GM23248 (cell line): ENCODE measurements around the gene OLFML1. TPM values are rescaled to one million over a fixed set of nuclear protein-coding genes. Genes with fewer than 3 reads are reported as not detected.

Experiments used
- DNase-seq: peaks from one replicate; pipeline ENCODE4 v3.0.0-alpha.2; 2015
- H2AFZ ChIP-seq: fragments of 200-600 bp; sonication (generic); 2 replicates; pipeline ENCODE4 v1.6.1; 2016; ENCODE audit warnings: antibody characterized with exemption
- H3F3A ChIP-seq: fragments of 200-600 bp; sonication (generic); 2 replicates; pipeline ENCODE4 v1.6.1; 2016; ENCODE audit warnings: mild to moderate bottlenecking, antibody characterized with exemption, mixed run types; ENCODE audit not compliant: insufficient read depth
- H3K27ac ChIP-seq: fragments of 200-600 bp; sonication (generic); 2 replicates; pipeline ENCODE4 v1.5.1; 2016; ENCODE audit warnings: mild to moderate bottlenecking
- H3K27me3 ChIP-seq: fragments of 200-600 bp; sonication (generic); replicated peaks from 2 replicates; pipeline ENCODE4 v1.6.1; 2016; ENCODE audit warnings: mild to moderate bottlenecking; ENCODE audit not compliant: insufficient read depth
- H3K36me3 ChIP-seq: fragments of 200-600 bp; sonication (generic); 2 replicates; pipeline ENCODE4 v1.6.1; 2016; ENCODE audit warnings: low read depth, mild to moderate bottlenecking
- H3K4me1 ChIP-seq: fragments of 200-600 bp; sonication (generic); 2 replicates; pipeline ENCODE4 v1.6.1; 2016; ENCODE audit warnings: mild to moderate bottlenecking; ENCODE audit not compliant: insufficient read depth
- H3K4me2 ChIP-seq: fragments of 200-600 bp; sonication (generic); one replicate; pipeline ENCODE4 v1.6.1; 2016; ENCODE audit warnings: mild to moderate bottlenecking; ENCODE audit not compliant: unreplicated experiment
- H3K4me3 ChIP-seq: fragments of 200-600 bp; sonication (generic); 2 replicates; pipeline ENCODE4 v1.5.1; 2016; ENCODE audit warnings: mild to moderate bottlenecking
- H3K79me2 ChIP-seq: fragments of 200-600 bp; sonication (generic); 2 replicates; pipeline ENCODE4 v1.6.1; 2016; ENCODE audit warnings: mild to moderate bottlenecking; ENCODE audit not compliant: insufficient read depth
- H3K9ac ChIP-seq: fragments of 200-600 bp; sonication (generic); 2 replicates; pipeline ENCODE4 v1.6.1; 2016; ENCODE audit warnings: mild to moderate bottlenecking
- H3K9me2 ChIP-seq: fragments of 200-600 bp; sonication (generic); 2 replicates; pipeline ENCODE4 v1.6.1; 2016; ENCODE audit warnings: mixed run types, mild to moderate bottlenecking, moderate library complexity; ENCODE audit not compliant: insufficient read depth
- H3K9me3 ChIP-seq: fragments of 200-600 bp; sonication (generic); one replicate; pipeline ENCODE4 v1.6.1; 2017; ENCODE audit warnings: low read depth
- H4K20me1 ChIP-seq: fragments of 200-600 bp; sonication (generic); 2 replicates; pipeline ENCODE4 v1.6.0; 2016; ENCODE audit not compliant: insufficient read depth
- EZH2 ChIP-seq: fragments of 200-600 bp; sonication (generic); IDR thresholded peaks from 2 replicates; pipeline ENCODE4 v1.6.1; 2018; ENCODE audit warnings: antibody characterized with exemption, mild to moderate bottlenecking; ENCODE audit not compliant: insufficient read depth, poor library complexity, severe bottlenecking
- EZH2phosphoT487 ChIP-seq: fragments of 200-600 bp; sonication (generic); IDR thresholded peaks from 2 replicates; pipeline ENCODE4 v1.6.1; 2018; ENCODE audit warnings: antibody characterized with exemption, moderate library complexity, mild to moderate bottlenecking, low read depth; ENCODE audit not compliant: insufficient read depth
- WGBS, 2 experiments: methylation state at CpG; one replicate each; pipeline ENCODE4 v1.1.6; 2015 to 2017; ENCODE audit warnings: low lambda C conversion rate in 2 of 2, low coverage in 1 of 2; ENCODE audit errors: missing lambda C conversion rate in 2 of 2; 5-methylcytosine and 5-hydroxymethylcytosine counted together
- in situ Hi-C: fragments of 300-500 bp; cut with MboI; formaldehyde crosslinking; loops from 2 replicates; pipeline ENCODE4 v1.15.0; 2020
- polyA plus RNA-seq: library from polyadenylated mRNA; unstranded; fragments of >200 nt; fragmentation: Nextera tagmentation; extraction: Ambion mirVana; gene quantifications from 2 replicates; pipeline ENCODE4 v1.2.1, GENCODE V29; 2016
- total RNA-seq: library from RNA; depleted of rRNA; stranded (reverse); fragments of >200 nt; shearing (Covaris generic); gene quantifications from 2 replicates; pipeline ENCODE4 v1.2.3, GENCODE V29; 2014; rRNA removed

The OLFML1 gene
- total RNA-seq = 0.32 TPM in 1 of 2 replicates, not detected in the other
- 0.46 and 0.53 TPM in 2 replicates for polyA plus RNA-seq

GRCh38 chr11:7485186-7486097 lies at the start of gene OLFML1:
Gene OLFML1, plus strand, starts transcription at chr11:7485506. Its CDS starts 370 bp downstream, at chr11:7485876.
- DNase-seq = peak; percentile 38
- in situ Hi-C loops = no loop called here
- Histone ChIP-seq H2AFZ (peak within 1 kb of the TSS; percentile 45; the same call in 1 of the 2 replicates), H3K9me3 (no peaks in the 10 kb centered on the region), H3K4me3 (no peak within 1 kb of the TSS), H3K9me2 (no peaks in the 10 kb centered on the region), H3K79me2 (no peaks in the 10 kb centered on the region), H3K27ac (0 out of 2 replicates have a peak within 1 kb of the TSS, but pooled peaks have one; percentile 0), H3K4me2 (peak within 1 kb of the TSS; percentile 12), H3K36me3 (no peaks in the 10 kb centered on the region), H3K4me1 (peaks cover 33% of the 10 kb centered on the region), H3K9ac (no peak within 1 kb of the TSS), H4K20me1 (no peaks in the 10 kb centered on the region), H3K27me3 (no peaks in the 10 kb centered on the region), H3F3A (peaks cover 14% of the 10 kb centered on the region; the same call in 1 of the 2 replicates)
- no peak for TF ChIP-seq EZH2phosphoT487
- TF ChIP-seq EZH2 = no peak
- 19 to 24% methylated on average over 14 to 15 of the region's 15 CpGs for WGBS, 2 experiments

DNA sequence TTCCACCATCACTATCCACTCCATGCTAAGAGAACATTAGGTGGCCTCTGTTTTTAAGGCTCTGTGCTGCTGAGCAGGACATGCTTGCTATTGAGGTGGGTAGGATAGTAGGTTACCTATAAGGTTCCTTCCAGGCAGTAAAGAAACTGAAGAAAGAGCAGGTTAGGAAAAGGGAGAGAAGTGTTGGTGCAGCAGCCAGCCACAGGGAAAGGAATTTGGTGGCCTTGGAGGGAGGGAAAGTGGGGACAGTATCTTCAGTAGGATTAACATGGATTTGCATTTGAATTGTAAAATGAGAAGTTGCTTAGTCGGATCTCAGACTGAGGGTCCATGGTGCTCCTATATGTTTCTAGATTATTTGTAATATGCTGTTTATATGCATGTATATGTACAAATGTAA lies 49.2 kb upstream of the OLFML1 start:
- Histone ChIP-seq H3K36me3 (no peaks in the 10 kb centered on the region), H3K4me2 (no peak overlapping the region), H3K79me2 (no peaks in the 10 kb centered on the region), H3K9me2 (no peaks in the 10 kb centered on the region), H2AFZ (no peak overlapping the region), H3K4me3 (no peak overlapping the region), H3K9me3 (no peaks in the 10 kb centered on the region), H3F3A (0 out of 2 replicates have a peak, but pooled peaks cover 5% of the 10 kb centered on the region), H3K27ac (no peak overlapping the region), H4K20me1 (no peaks in the 10 kb centered on the region), H3K27me3 (no peaks in the 10 kb centered on the region), H3K9ac (no peak overlapping the region), H3K4me1 (peaks cover 17% of the 10 kb centered on the region; the same call in 1 of the 2 replicates)
- DNase-seq = no peak
- WGBS, 2 experiments = 91 to 94% methylated on average over 1 of the region's 1 CpG
- in situ Hi-C loops = no loop called here
- TF ChIP-seq EZH2 (no peak), EZH2phosphoT487 (no peak)

DNA sequence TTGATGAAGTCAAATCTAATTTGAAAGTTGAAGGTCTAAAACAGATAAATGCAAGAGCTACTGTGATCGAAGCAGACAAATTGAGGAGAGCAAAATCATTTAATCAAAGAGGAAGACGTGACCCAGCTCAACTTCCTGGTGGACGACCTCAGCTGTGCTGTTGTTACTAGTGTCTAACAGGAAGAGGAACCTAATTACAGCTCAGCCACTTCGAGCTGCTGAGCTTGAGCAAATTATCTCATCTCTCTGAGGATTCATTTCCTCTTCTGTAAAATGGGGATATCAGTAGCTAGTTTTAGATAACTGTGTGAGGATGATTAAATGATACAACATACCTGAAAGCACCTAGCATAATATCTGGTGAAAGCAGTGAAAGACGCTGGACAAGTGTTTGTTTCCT lies 48.6 kb upstream of the OLFML1 start:
- no peaks in the 10 kb centered on the region for H3K9me3 ChIP-seq
- H3K79me2 ChIP-seq = no peaks in the 10 kb centered on the region
- H3K36me3 ChIP-seq = no peaks in the 10 kb centered on the region
- H3K4me2 ChIP-seq = no peak overlapping the region
- H3F3A ChIP-seq = 0 out of 2 replicates have a peak, but pooled peaks cover 5% of the 10 kb centered on the region
- H3K4me1 ChIP-seq = peaks cover 17% of the 10 kb centered on the region; the same call in 1 of the 2 replicates
- H3K9ac ChIP-seq = no peak overlapping the region
- TF ChIP-seq EZH2 = no peak
- TF ChIP-seq EZH2phosphoT487 = no peak
- H3K9me2 ChIP-seq = no peaks in the 10 kb centered on the region
- H4K20me1 ChIP-seq = no peaks in the 10 kb centered on the region
- H3K4me3 ChIP-seq = no peak overlapping the region
- no peaks in the 10 kb centered on the region for H3K27me3 ChIP-seq
- WGBS, 2 experiments = 40 to 51% methylated on average over 5 of the region's 5 CpGs
- in situ Hi-C loops = no loop called here
- DNase-seq = no peak
- H3K27ac ChIP-seq = no peak overlapping the region
- H2AFZ ChIP-seq = no peak overlapping the region

GRCh38 chr11:7437696-7438095 lies 47.6 kb upstream of the OLFML1 start:
- Histone ChIP-seq H4K20me1 (no peaks in the 10 kb centered on the region), H3K27me3 (no peaks in the 10 kb centered on the region), H3F3A (0 out of 2 replicates have a peak, but pooled peaks cover 5% of the 10 kb centered on the region), H2AFZ (no peak overlapping the region), H3K79me2 (no peaks in the 10 kb centered on the region), H3K4me2 (no peak overlapping the region), H3K9ac (no peak overlapping the region), H3K9me2 (no peaks in the 10 kb centered on the region), H3K36me3 (no peaks in the 10 kb centered on the region), H3K4me3 (no peak overlapping the region), H3K4me1 (peaks cover 17% of the 10 kb centered on the region; the same call in 1 of the 2 replicates), H3K27ac (no peak overlapping the region), H3K9me3 (no peaks in the 10 kb centered on the region)
- 31 to 38% methylated on average over 3 of the region's 3 CpGs for WGBS, 2 experiments
- TF ChIP-seq EZH2phosphoT487 (0 out of 2 replicates have a peak, but pooled peaks have one; percentile 49), EZH2 (no peak)
- peak; percentile 80 for DNase-seq
- in situ Hi-C loops = no loop called here
